ENCODE data around the gene CTNNBIP1. TPM values are rescaled to one million over a fixed set of nuclear protein-coding genes. Genes with fewer than 3 reads are reported as not detected.

The CTNNBIP1 gene
- polyA plus RNA-seq, 1 of the 3 experiments (the other 2 are of a cell fraction), result 57.6 TPM

GRCh38 chr1:9888886-9889285 is 21.2 kb downstream of the CTNNBIP1 start:
- DNase-seq, result no peak
- 98% methylated on average over 8 of the region's 9 CpGs for WGBS (ENCODE audit: low lambda C conversion rate)
- Histone ChIP-seq H3K27ac (ENCODE audit: low read depth in 2 of 2, low read length in 1 of 2) (no peak overlapping the region), H3K27me3 (ENCODE audit: insufficient read depth) (no peaks in the 10 kb centered on the region), H3K36me3 (replicated peaks in 1 of 2; ENCODE audit: control insufficient read depth in 1 of 2, insufficient read depth in 2 of 2, low read length in 1 of 2) (peaks cover 0 to 4% of the 10 kb centered on the region in 2 experiments), H3K4me3 (ENCODE audit: low read depth in 2 of 2, low read length in 1 of 2) (no peak overlapping the region), H3K9me3 (no peaks in the 10 kb centered on the region), H3F3A (replicated peaks; ENCODE audit: insufficient read depth) (peaks cover 29% of the 10 kb centered on the region), H3K9me2 (no peaks in the 10 kb centered on the region), H3K79me2 (ENCODE audit: insufficient read depth) (peaks cover 19% of the 10 kb centered on the region), H4K20me1 (ENCODE audit: insufficient read depth) (no peaks in the 10 kb centered on the region), H3K4me1 (ENCODE audit: control insufficient read depth in 1 of 2, insufficient read depth in 2 of 2, low read depth in 1 of 2, low read length in 1 of 2) (peaks cover 22 to 35% of the 10 kb centered on the region in 2 experiments), H2AFZ (ENCODE audit: low read depth) (no peak overlapping the region), H3K9ac (no peak overlapping the region), H3K4me2 (no peak overlapping the region)
- ChIA-PET POLR2A (interaction anchor here (1.1 kb wide), 1 partner anchor 54 kb away, joined by 3 read pairs; the partner anchor contains the start of genes LZIC and NMNAT1), CTCF (interaction anchor here (0.8 to 5.5 kb wide), 2 partner anchors 14 to 96 kb away, joined by 4 to 31 read pairs; no protein-coding TSS in a partner anchor)
- TF ChIP-seq TAF1 (IDR thresholded peaks at IDR 0.05; ENCODE audit: borderline replicate concordance, low read depth, low read length) (no peak), JUND (IDR thresholded peaks at IDR 0.05) (no peak), IRF3 (IDR thresholded peaks at IDR 0.05; ENCODE audit: low read depth, low read length) (no peak), REST (IDR thresholded peaks at IDR 0.05; ENCODE audit: low read depth, low read length) (no peak), ELF1 (IDR thresholded peaks at IDR 0.05) (no peak), GABPA (IDR thresholded peaks at IDR 0.05; ENCODE audit: low read depth) (no peak), EP300 (IDR thresholded peaks at IDR 0.05; ENCODE audit: borderline replicate concordance in 1 of 2, low read depth in 1 of 2, low read length in 1 of 2) (no peak), SMC3 (IDR thresholded peaks at IDR 0.05; ENCODE audit: low read depth, low read length) (no peak), USF2 (IDR thresholded peaks at IDR 0.05; ENCODE audit: borderline replicate concordance, low read depth, low read length) (no peak), TEAD4 (IDR thresholded peaks at IDR 0.05; ENCODE audit: borderline replicate concordance, insufficient read depth) (no peak), FOXJ3 (CRISPR knock-in tag; IDR thresholded peaks at IDR 0.05) (no peak), YY1 (IDR thresholded peaks at IDR 0.05; ENCODE audit: low read depth) (no peak)

All from SK-N-SH (cell line).